ENCODE data around the gene FAM200B.

FAM200B gene

DNA sequence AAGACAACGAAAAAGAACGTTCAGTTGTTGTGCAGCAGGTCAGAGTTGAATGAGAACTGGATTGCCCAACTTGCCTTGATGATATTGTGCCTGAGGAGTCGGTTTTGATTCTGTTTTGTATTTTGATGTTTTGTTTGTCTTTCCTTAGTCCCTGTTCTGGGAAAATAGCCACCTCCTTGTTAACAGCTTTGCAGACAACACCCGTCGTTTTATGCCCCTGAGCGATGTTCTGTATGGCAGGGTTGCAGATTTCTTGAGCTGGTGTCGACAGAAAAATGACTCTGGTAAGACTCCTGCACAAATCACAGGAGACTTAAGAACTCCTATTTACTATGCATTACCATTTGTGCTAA, 25.7 kb downstream of the FAM200B start:
- Histone ChIP-seq H3K36me3 (ENCODE audit: insufficient read depth, low read length) (no peaks in the 10 kb centered on the region), H3K9me3 (ENCODE audit: insufficient read depth, low read depth, low read length) (no peaks in the 10 kb centered on the region), H3K4me2 (ENCODE audit: low read depth, low read length, poor library complexity, severe bottlenecking) (no peak overlapping the region), H3K4me3 (ENCODE audit: low read length, poor library complexity, severe bottlenecking) (no peak overlapping the region), H3K4me1 (ENCODE audit: insufficient read depth, low read length, poor library complexity, severe bottlenecking) (no peaks in the 10 kb centered on the region), H3K27me3 (ENCODE audit: insufficient read depth, low read length, poor library complexity, severe bottlenecking) (no peaks in the 10 kb centered on the region), H4K20me1 (ENCODE audit: insufficient read depth, low read length, poor library complexity, severe bottlenecking) (no peaks in the 10 kb centered on the region), H3K79me2 (ENCODE audit: insufficient read depth, low read length) (no peaks in the 10 kb centered on the region), H3K9ac (ENCODE audit: low read depth, low read length, poor library complexity, severe bottlenecking) (no peak overlapping the region), H3F3A (ENCODE audit: low read depth) (no peaks in the 10 kb centered on the region), H2AFZ (ENCODE audit: low read length) (no peak overlapping the region), H3K9me2 (replicated peaks; ENCODE audit: low read depth, low read length) (no peaks in the 10 kb centered on the region)
- no peak for TF ChIP-seq EZH2phosphoT487 (IDR thresholded peaks at IDR 0.05; ENCODE audit: borderline replicate concordance)
- TF ChIP-seq, protein P1, sequence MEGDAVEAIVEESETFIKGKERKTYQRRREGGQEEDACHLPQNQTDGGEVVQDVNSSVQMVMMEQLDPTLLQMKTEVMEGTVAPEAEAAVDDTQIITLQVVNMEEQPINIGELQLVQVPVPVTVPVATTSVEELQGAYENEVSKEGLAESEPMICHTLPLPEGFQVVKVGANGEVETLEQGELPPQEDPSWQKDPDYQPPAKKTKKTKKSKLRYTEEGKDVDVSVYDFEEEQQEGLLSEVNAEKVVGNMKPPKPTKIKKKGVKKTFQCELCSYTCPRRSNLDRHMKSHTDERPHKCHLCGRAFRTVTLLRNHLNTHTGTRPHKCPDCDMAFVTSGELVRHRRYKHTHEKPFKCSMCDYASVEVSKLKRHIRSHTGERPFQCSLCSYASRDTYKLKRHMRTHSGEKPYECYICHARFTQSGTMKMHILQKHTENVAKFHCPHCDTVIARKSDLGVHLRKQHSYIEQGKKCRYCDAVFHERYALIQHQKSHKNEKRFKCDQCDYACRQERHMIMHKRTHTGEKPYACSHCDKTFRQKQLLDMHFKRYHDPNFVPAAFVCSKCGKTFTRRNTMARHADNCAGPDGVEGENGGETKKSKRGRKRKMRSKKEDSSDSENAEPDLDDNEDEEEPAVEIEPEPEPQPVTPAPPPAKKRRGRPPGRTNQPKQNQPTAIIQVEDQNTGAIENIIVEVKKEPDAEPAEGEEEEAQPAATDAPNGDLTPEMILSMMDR (conservative IDR thresholded peaks at IDR 0.05; ENCODE audit: low read length) = no peak

DNA sequence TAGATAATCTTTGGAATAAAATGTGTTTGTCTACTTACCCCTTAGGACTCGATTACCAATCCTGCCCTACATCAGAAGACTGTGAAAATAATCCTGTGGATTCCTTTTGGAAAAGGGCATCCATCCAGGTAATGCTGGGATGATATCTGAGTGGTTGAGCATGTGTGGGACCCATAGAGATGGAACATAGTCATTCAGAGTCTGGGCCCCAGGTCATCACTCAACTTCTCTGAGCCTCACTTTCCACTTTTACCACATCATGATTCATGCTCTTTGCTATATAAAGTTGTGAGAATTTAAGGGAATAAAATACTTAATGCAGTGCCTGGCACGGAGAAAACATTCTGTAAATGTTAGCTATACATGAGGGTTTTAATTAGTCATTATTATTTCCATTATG, 30.1 kb downstream of the FAM200B start:
- no peak overlapping the region for H3K4me3 ChIP-seq (ENCODE audit: low read length, poor library complexity, severe bottlenecking)
- no peaks in the 10 kb centered on the region for H3K27me3 ChIP-seq (ENCODE audit: insufficient read depth, low read length, poor library complexity, severe bottlenecking)
- TF ChIP-seq, protein P1 (conservative IDR thresholded peaks at IDR 0.05; ENCODE audit: low read length) = no peak
- TF ChIP-seq EZH2phosphoT487 (IDR thresholded peaks at IDR 0.05; ENCODE audit: borderline replicate concordance) = no peak
- H3K9me3 ChIP-seq (ENCODE audit: insufficient read depth, low read depth, low read length) = no peaks in the 10 kb centered on the region
- H3K9ac ChIP-seq (ENCODE audit: low read depth, low read length, poor library complexity, severe bottlenecking) = no peak overlapping the region
- no peak overlapping the region for H2AFZ ChIP-seq (ENCODE audit: low read length)
- no peaks in the 10 kb centered on the region for H3K4me1 ChIP-seq (ENCODE audit: insufficient read depth, low read length, poor library complexity, severe bottlenecking)
- no peaks in the 10 kb centered on the region for H3K9me2 ChIP-seq (replicated peaks; ENCODE audit: low read depth, low read length)
- no peaks in the 10 kb centered on the region for H4K20me1 ChIP-seq (ENCODE audit: insufficient read depth, low read length, poor library complexity, severe bottlenecking)
- no peak overlapping the region for H3K4me2 ChIP-seq (ENCODE audit: low read depth, low read length, poor library complexity, severe bottlenecking)
- no peaks in the 10 kb centered on the region for H3K79me2 ChIP-seq (ENCODE audit: insufficient read depth, low read length)
- H3K36me3 ChIP-seq (ENCODE audit: insufficient read depth, low read length) = no peaks in the 10 kb centered on the region
- no peaks in the 10 kb centered on the region for H3F3A ChIP-seq (ENCODE audit: low read depth)

DNA sequence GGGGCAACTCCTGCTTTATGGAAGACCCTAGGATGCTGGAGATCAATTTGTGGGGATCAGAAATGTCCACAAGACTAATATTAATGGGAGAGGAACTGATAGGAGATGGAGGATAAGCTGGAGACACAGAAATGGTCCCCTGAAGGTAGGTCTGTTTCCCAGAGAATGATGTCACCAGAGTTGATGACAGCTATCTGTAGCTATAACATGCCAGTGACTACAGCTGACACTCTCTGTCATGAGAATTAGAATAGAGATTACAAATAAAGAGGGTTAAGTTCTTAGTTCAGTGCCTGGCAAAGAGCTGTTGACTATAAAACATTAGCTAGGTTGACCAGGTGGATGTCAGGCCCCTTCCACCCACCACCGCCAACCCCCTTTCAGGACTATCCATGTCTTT, 30.6 kb downstream of the FAM200B start:
- TF ChIP-seq, protein P1 (conservative IDR thresholded peaks at IDR 0.05; ENCODE audit: low read length) = no peak
- TF ChIP-seq EZH2phosphoT487 (IDR thresholded peaks at IDR 0.05; ENCODE audit: borderline replicate concordance) = no peak
- Histone ChIP-seq H3K9me3 (ENCODE audit: insufficient read depth, low read depth, low read length) (no peaks in the 10 kb centered on the region), H3F3A (ENCODE audit: low read depth) (no peaks in the 10 kb centered on the region), H3K9me2 (replicated peaks; ENCODE audit: low read depth, low read length) (no peaks in the 10 kb centered on the region), H3K36me3 (ENCODE audit: insufficient read depth, low read length) (no peaks in the 10 kb centered on the region), H3K4me3 (ENCODE audit: low read length, poor library complexity, severe bottlenecking) (no peak overlapping the region), H4K20me1 (ENCODE audit: insufficient read depth, low read length, poor library complexity, severe bottlenecking) (no peaks in the 10 kb centered on the region), H3K4me2 (ENCODE audit: low read depth, low read length, poor library complexity, severe bottlenecking) (no peak overlapping the region), H3K79me2 (ENCODE audit: insufficient read depth, low read length) (no peaks in the 10 kb centered on the region), H3K9ac (ENCODE audit: low read depth, low read length, poor library complexity, severe bottlenecking) (no peak overlapping the region), H3K27me3 (ENCODE audit: insufficient read depth, low read length, poor library complexity, severe bottlenecking) (no peaks in the 10 kb centered on the region), H2AFZ (ENCODE audit: low read length) (no peak overlapping the region), H3K4me1 (ENCODE audit: insufficient read depth, low read length, poor library complexity, severe bottlenecking) (no peaks in the 10 kb centered on the region)

All from Loucy (cell line).